GM12801 (cell line): ENCODE measurements around the gene PCNX4.

Experiments used
- CTCF ChIP-seq: IDR thresholded peaks from one replicate; pipeline ENCODE4 v1.5.1; 2011; ENCODE audit warnings: control low read depth; ENCODE audit not compliant: insufficient read length; ENCODE audit errors: extremely low read depth

Gene PCNX4

GRCh38 chr14:60165547-60165876 lies 73.8 kb downstream of the PCNX4 start:
- no peak for TF ChIP-seq CTCF

- no peak for TF ChIP-seq CTCF
These were observed 74.4 kb downstream of the PCNX4 start for GRCh38 chr14:60166142-60166541.

- TF ChIP-seq CTCF: no peak
These were observed 78.0 kb downstream of the PCNX4 start for GRCh38 chr14:60169722-60170121.

GRCh38 chr14:60170948-60171347 lies 79.2 kb downstream of the PCNX4 start:
- TF ChIP-seq CTCF: no peak

GRCh38 chr14:60171690-60172089 lies 80.0 kb downstream of the PCNX4 start:
- no peak for TF ChIP-seq CTCF

- TF ChIP-seq CTCF: no peak
These were observed 82.9 kb downstream of the PCNX4 start for GRCh38 chr14:60174352-60175254.

- no peak for TF ChIP-seq CTCF
These were observed 83.7 kb downstream of the PCNX4 start for GRCh38 chr14:60175255-60175902.
